ENCODE measurements around the gene JUNB. TPM values are rescaled to one million over a fixed set of nuclear protein-coding genes. Genes with fewer than 3 reads are reported as not detected.

JUNB gene
- total and polyA plus RNA-seq, 2 of the 13 experiments (the other 11 are each of a cell fraction or from before 2014, with no cell fraction given): 7.7 to 8.2 TPM

DNA sequence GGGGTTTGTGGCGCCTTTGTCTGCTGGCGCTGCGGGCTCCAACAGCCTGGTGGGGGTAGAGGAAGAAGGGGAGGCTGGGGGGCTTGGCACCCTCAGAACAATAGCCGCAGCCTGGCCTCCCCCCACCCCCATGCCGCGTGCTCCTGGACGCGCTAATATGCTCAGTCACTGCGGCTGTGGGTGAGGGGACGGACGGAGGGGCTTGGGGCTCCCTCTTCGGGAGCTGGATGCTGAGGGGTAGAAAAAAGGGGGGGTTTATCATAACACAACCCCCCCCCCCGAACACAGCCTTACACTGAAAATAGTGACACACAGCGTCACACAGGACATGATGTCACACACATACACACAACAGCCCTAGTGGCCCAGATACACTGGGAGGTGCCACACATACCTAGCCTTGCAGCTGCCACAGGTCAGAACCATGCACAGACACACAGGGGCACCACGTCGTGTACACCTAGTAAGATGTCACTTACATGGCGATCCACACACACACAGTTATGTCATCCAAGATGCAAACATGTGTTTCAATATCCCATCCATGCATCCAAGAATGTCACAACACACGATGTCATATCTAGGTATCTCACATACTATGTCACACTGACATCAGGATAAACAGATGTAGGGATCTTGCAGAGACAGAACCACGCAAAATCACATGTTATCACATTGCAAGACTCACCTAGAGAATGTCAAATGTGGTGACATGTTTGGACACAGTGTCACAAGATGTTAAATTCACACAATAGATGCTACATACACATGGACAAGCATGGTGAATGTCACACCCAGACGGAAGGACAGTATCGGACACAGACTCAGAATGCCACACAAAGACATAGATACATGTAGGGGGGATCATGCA, 47.8 kb downstream of the JUNB start (continued):
- TF ChIP-seq, protein P1, sequence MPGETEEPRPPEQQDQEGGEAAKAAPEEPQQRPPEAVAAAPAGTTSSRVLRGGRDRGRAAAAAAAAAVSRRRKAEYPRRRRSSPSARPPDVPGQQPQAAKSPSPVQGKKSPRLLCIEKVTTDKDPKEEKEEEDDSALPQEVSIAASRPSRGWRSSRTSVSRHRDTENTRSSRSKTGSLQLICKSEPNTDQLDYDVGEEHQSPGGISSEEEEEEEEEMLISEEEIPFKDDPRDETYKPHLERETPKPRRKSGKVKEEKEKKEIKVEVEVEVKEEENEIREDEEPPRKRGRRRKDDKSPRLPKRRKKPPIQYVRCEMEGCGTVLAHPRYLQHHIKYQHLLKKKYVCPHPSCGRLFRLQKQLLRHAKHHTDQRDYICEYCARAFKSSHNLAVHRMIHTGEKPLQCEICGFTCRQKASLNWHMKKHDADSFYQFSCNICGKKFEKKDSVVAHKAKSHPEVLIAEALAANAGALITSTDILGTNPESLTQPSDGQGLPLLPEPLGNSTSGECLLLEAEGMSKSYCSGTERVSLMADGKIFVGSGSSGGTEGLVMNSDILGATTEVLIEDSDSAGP (CRISPR knock-in tag; IDR thresholded peaks at IDR 0.05; ENCODE audit: borderline replicate concordance): no peak
- TF ChIP-seq GTF2F1 (IDR thresholded peaks at IDR 0.05; ENCODE audit: low read length): no peak

DNA sequence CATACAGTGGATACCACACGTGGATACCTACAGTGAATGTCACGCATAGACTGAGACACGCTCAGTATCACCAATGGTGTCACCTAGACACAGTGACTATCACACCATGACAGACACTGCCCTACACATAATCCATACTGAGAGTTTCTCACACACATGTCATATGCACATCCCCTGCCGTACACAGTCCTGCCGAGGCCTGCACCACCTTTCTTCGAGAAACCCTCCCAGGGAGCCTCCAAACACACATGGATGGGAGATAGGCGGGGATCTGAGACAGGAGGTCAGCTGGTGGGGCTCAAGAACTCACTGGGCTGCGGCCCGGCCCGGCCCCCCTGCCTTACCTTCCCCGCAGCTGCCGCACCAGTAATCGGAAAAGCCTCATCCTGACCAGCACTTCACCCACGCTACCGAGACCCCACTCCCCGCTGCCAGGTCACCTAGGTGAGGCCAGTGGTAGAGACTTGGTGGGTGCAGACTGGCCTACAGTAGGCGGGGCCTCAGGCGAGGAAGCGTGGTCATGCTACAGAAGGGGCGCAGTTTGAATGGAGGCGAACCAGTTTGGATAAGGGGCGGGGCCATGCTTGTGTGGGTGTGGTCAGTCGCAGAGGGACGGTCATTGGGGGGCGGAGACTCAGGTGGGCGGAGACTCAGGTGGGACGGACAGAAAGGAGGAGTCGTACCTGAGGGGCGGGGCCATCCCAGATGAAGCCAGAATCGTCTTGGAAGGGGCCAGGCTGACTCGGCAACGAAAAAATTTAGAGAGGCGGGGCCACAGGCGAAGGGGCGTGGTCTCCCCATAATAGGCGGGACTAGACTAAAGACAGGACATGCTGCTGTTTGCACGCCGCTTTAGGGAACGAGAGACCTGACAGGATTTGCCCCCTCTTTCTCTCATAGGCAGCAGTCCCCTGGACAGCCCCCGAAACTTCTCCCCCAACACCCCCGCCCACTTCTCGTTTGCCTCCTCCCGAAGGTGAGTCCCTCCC, 49.1 kb downstream of the JUNB start:
- H3K9ac ChIP-seq (ENCODE audit: insufficient read depth, low read depth, low read length): no peak overlapping the region
- H3K9me3 ChIP-seq (ENCODE audit: low read length): no peaks in the 10 kb centered on the region
- ATAC-seq (no peak), FAIRE-seq (no peak), DNase-seq (ENCODE audit: low spot score) (no peak)
- BruUV-seq (replicated peaks): no TSS peak
- no peaks in the 10 kb centered on the region; a peak in 1 of 5 replicates for H3K27me3 ChIP-seq (ENCODE audit: control insufficient read depth in 1 of 2, insufficient read depth in 2 of 2, low read length in 2 of 2)
- H3K4me2 ChIP-seq (ENCODE audit: low read depth, low read length): 0 out of 2 replicates have a peak overlapping the region, but pooled peaks have one; percentile 10
- no peaks in the 10 kb centered on the region for H3K79me2 ChIP-seq (ENCODE audit: insufficient read depth, low read length)
- ChIA-PET POLR2A (no interaction called here), CTCF (ENCODE audit: low intra/inter-chr PET ratio, low total read pairs) (no interaction called here)
- peak overlapping the region in 1 of 3 experiments; percentile 26; a peak in 1 of 6 replicates for H3K4me3 ChIP-seq (replicated peaks in 1 of 3; ENCODE audit: insufficient read depth in 1 of 3, low read depth in 2 of 3, low read length in 3 of 3)
- TF ChIP-seq, protein P2, sequence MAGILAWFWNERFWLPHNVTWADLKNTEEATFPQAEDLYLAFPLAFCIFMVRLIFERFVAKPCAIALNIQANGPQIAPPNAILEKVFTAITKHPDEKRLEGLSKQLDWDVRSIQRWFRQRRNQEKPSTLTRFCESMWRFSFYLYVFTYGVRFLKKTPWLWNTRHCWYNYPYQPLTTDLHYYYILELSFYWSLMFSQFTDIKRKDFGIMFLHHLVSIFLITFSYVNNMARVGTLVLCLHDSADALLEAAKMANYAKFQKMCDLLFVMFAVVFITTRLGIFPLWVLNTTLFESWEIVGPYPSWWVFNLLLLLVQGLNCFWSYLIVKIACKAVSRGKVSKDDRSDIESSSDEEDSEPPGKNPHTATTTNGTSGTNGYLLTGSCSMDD (CRISPR knock-in tag; IDR thresholded peaks at IDR 0.05): no peak
- 0 out of 2 replicates have a peak, but pooled peaks have one; percentile 11 for TF ChIP-seq ZMYM3 (CRISPR knock-in tag; IDR thresholded peaks at IDR 0.05)
- no peak overlapping the region for H2AFZ ChIP-seq (ENCODE audit: low read length)
- H3K36me3 ChIP-seq (replicated peaks in 1 of 2; ENCODE audit: control insufficient read depth in 1 of 2, insufficient read depth in 2 of 2, low read length in 2 of 2): no peaks in the 10 kb centered on the region
- 59% methylated on average over 43 of the region's 43 CpGs for WGBS (ENCODE audit: low lambda C conversion rate)
- no peak overlapping the region for H3K27ac ChIP-seq (ENCODE audit: extremely low read length, insufficient read depth, low read length)
- intact Hi-C loops (cut with micrococcal nuclease; ENCODE audit: unreplicated experiment) (no loop called here), in situ Hi-C loops (cut with HindIII; ENCODE audit: extremely low pct_ligation_motif_present, low pct_unique_long_range_greater_than_20kb) (no loop called here)
- no peaks in the 10 kb centered on the region for H4K20me1 ChIP-seq (ENCODE audit: insufficient read depth, low read length)
- H3K4me1 ChIP-seq (ENCODE audit: insufficient read depth, low read length): peaks cover 28% of the 10 kb centered on the region

Data from HepG2 (cell line).